Hepatocyte (in vitro differentiated cells): ENCODE data around the gene DYRK2. TPM values are rescaled to one million over a fixed set of nuclear protein-coding genes. Genes with fewer than 3 reads are reported as not detected.

ENCODE experiments used
- DNase-seq: peaks from one replicate; pipeline ENCODE4 v3.0.0-alpha.2; 2016; ENCODE audit warnings: low spot score
- H2AFZ ChIP-seq: fragments of 200-600 bp; sonication (generic); 2 replicates; pipeline ENCODE4 v1.6.0; 2016; ENCODE audit warnings: antibody characterized with exemption, mild to moderate bottlenecking
- H3K27ac ChIP-seq: fragments of 200-600 bp; sonication (generic); 2 replicates; pipeline ENCODE4 v1.5.1; 2016; ENCODE audit warnings: mild to moderate bottlenecking
- H3K27me3 ChIP-seq: fragments of 200-600 bp; sonication (generic); 2 replicates; pipeline ENCODE4 v1.6.1; 2016
- H3K36me3 ChIP-seq: fragments of 200-600 bp; sonication (generic); replicated peaks from 2 replicates; pipeline ENCODE4 v1.5.1; 2016; ENCODE audit warnings: low read depth; ENCODE audit not compliant: insufficient read depth
- H3K4me1 ChIP-seq: fragments of 200-600 bp; sonication (generic); 2 replicates; pipeline ENCODE4 v1.5.1; 2016; ENCODE audit warnings: mild to moderate bottlenecking, moderate library complexity; ENCODE audit not compliant: insufficient read depth
- H3K4me2 ChIP-seq: fragments of 200-600 bp; sonication (generic); 2 replicates; pipeline ENCODE4 v1.6.0; 2016
- H3K4me3 ChIP-seq: fragments of 200-600 bp; sonication (generic); 2 replicates; pipeline ENCODE4 v1.5.1; 2016; ENCODE audit warnings: mild to moderate bottlenecking
- H3K79me2 ChIP-seq: fragments of 200-600 bp; sonication (generic); 2 replicates; pipeline ENCODE4 v1.6.0; 2017; ENCODE audit warnings: mild to moderate bottlenecking
- H3K9me2 ChIP-seq: fragments of 200-600 bp; sonication (generic); replicated peaks from 2 replicates; pipeline ENCODE4 v1.6.0; 2017; ENCODE audit warnings: mild to moderate bottlenecking; ENCODE audit not compliant: insufficient read depth
- H3K9me3 ChIP-seq: fragments of 200-600 bp; sonication (generic); 2 replicates; pipeline ENCODE4 v1.5.1; 2016; ENCODE audit warnings: low read depth, mild to moderate bottlenecking
- H4K20me1 ChIP-seq: fragments of 200-600 bp; sonication (generic); 2 replicates; pipeline ENCODE4 v1.6.0; 2016; ENCODE audit warnings: mild to moderate bottlenecking; ENCODE audit not compliant: insufficient read depth, poor library complexity, severe bottlenecking
- EZH2 ChIP-seq: fragments of 200-600 bp; sonication (generic); IDR thresholded peaks from 2 replicates; pipeline ENCODE4 v1.6.1; 2016; ENCODE audit warnings: antibody characterized with exemption, mild to moderate bottlenecking, borderline replicate concordance
- EZH2phosphoT487 ChIP-seq: fragments of 200-600 bp; sonication (generic); IDR thresholded peaks from one replicate; pipeline ENCODE4 v1.6.1; 2018; ENCODE audit warnings: antibody characterized with exemption, mild to moderate bottlenecking, low read depth, moderate library complexity; ENCODE audit not compliant: unreplicated experiment, severe bottlenecking
- WGBS: methylation state at CpG from one replicate; pipeline ENCODE4 v1.1.6; 2016; ENCODE audit warnings: low lambda C conversion rate; ENCODE audit errors: missing lambda C conversion rate; 5-methylcytosine and 5-hydroxymethylcytosine counted together
- polyA plus RNA-seq: library from polyadenylated mRNA; unstranded; fragments of >200 nt; fragmentation: Nextera tagmentation; extraction: Ambion mirVana; gene quantifications from 2 replicates; pipeline ENCODE4 v1.2.1, GENCODE V29; 2016
- total RNA-seq: library from RNA; depleted of rRNA; stranded (reverse); fragments of >200 nt; gene quantifications from 2 replicates; pipeline ENCODE4 v1.2.3, GENCODE V29; 2014
- TF ChIP-seq, protein P1 (sequence below): fragments of 200-600 bp; sonication (generic); IDR thresholded peaks from 2 replicates; pipeline ENCODE4 v1.5.1; 2016; ENCODE audit warnings: antibody characterized with exemption, mild to moderate bottlenecking; ENCODE audit not compliant: poor library complexity

DYRK2 gene
- total and polyA plus RNA-seq, 2 experiments from 2014 or later, result 18.4 to 39.2 TPM

DNA sequence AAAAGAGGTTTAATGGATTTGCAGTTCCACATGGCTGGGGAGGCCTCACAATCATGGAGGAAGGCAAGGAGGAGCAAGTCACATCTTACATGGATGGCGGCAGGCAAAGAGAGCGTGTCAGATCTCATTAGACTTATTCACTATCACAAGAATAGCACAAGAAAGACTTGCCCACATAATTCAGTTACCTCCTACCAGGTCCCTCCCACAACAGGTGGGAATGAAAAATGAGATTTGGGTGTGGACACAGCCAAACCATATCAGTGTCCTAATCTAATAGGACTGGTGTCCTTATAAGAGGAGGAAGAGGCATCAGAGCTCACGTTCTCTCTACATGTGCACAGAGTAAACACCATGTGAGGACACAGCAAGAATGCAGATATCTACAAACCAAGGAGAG, 25.9 kb downstream of the DYRK2 start:
- H2AFZ ChIP-seq, result no peak overlapping the region
- no peaks in the 10 kb centered on the region for H4K20me1 ChIP-seq

DNA sequence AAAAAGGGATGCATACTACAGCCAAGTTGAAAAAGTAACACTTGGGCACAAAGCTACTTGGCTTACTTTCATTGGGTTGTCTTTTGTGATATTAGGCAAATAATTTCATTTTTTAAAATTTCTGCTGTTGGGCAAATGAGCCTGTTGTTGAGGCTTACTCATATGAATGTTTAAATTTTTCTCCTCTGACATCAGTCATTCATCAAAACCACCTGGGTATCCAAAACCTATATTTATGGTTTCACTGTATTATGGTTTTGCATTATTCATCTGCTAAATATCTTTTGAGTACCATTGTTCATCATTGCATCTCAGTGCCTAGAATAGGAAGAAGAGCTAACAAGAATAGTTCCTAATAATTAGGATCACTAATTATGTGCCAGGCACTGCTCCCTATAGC, 28.1 kb downstream of the DYRK2 start:
- no peak for TF ChIP-seq EZH2phosphoT487
- TF ChIP-seq EZH2, result no peak
- TF ChIP-seq, protein P1, sequence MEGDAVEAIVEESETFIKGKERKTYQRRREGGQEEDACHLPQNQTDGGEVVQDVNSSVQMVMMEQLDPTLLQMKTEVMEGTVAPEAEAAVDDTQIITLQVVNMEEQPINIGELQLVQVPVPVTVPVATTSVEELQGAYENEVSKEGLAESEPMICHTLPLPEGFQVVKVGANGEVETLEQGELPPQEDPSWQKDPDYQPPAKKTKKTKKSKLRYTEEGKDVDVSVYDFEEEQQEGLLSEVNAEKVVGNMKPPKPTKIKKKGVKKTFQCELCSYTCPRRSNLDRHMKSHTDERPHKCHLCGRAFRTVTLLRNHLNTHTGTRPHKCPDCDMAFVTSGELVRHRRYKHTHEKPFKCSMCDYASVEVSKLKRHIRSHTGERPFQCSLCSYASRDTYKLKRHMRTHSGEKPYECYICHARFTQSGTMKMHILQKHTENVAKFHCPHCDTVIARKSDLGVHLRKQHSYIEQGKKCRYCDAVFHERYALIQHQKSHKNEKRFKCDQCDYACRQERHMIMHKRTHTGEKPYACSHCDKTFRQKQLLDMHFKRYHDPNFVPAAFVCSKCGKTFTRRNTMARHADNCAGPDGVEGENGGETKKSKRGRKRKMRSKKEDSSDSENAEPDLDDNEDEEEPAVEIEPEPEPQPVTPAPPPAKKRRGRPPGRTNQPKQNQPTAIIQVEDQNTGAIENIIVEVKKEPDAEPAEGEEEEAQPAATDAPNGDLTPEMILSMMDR, result no peak
- no peak for DNase-seq
- H3K36me3 ChIP-seq, result no peaks in the 10 kb centered on the region
- H3K27me3 ChIP-seq, result no peaks in the 10 kb centered on the region
- H3K4me3 ChIP-seq, result no peak overlapping the region
- no peak overlapping the region for H3K27ac ChIP-seq
- no peaks in the 10 kb centered on the region for H3K9me3 ChIP-seq
- H3K79me2 ChIP-seq, result no peaks in the 10 kb centered on the region
- no peak overlapping the region for H3K4me2 ChIP-seq
- H4K20me1 ChIP-seq, result no peaks in the 10 kb centered on the region
- peaks cover 17% of the 10 kb centered on the region for H3K4me1 ChIP-seq
- H2AFZ ChIP-seq, result no peak overlapping the region
- no peaks in the 10 kb centered on the region for H3K9me2 ChIP-seq

More for the DNA sequence above, 25.9 kb downstream of the DYRK2 start:
- Histone ChIP-seq H3K79me2 (no peaks in the 10 kb centered on the region), H3K4me2 (no peak overlapping the region), H3K27ac (no peak overlapping the region), H3K9me2 (no peaks in the 10 kb centered on the region), H3K27me3 (no peaks in the 10 kb centered on the region), H3K4me1 (peaks cover 21% of the 10 kb centered on the region), H3K4me3 (no peak overlapping the region), H3K36me3 (no peaks in the 10 kb centered on the region), H3K9me3 (no peaks in the 10 kb centered on the region)
- WGBS, result 97% methylated on average over 3 of the region's 3 CpGs
- no peak for TF ChIP-seq EZH2phosphoT487
- TF ChIP-seq, protein P1, result no peak
- DNase-seq, result no peak

DNA sequence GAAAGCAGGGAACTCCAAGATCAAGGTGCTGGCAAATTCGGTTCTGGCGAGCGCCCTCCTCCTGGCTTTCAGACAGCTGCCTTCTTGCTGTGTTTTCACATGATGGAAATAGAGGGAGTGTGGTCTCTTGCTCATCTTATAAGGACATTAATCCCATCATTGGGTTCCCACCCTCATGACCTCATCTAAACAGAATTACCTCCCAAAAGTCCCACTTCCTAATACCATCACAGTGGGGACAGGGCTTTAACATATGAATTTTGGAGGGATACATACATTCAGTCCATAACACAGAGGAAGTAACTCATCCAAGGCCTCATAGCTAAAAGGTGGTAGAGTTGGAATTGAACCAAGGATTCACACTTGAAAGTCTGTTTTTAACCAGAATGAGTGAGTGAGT, 28.6 kb downstream of the DYRK2 start:
- DNase-seq, result no peak
- WGBS, result 96% methylated on average over 3 of the region's 3 CpGs
- H3K27me3 ChIP-seq, result no peaks in the 10 kb centered on the region
- no peaks in the 10 kb centered on the region for H3K36me3 ChIP-seq
- H3K79me2 ChIP-seq, result no peaks in the 10 kb centered on the region
- peaks cover 11% of the 10 kb centered on the region for H3K4me1 ChIP-seq
- H3K9me3 ChIP-seq, result no peaks in the 10 kb centered on the region
- H3K4me3 ChIP-seq, result no peak overlapping the region
- no peak overlapping the region for H3K4me2 ChIP-seq
- H2AFZ ChIP-seq, result no peak overlapping the region
- H4K20me1 ChIP-seq, result no peaks in the 10 kb centered on the region
- TF ChIP-seq, protein P1, result no peak
- TF ChIP-seq EZH2 (no peak), EZH2phosphoT487 (no peak)
- H3K9me2 ChIP-seq, result no peaks in the 10 kb centered on the region
- H3K27ac ChIP-seq, result no peak overlapping the region

DNA sequence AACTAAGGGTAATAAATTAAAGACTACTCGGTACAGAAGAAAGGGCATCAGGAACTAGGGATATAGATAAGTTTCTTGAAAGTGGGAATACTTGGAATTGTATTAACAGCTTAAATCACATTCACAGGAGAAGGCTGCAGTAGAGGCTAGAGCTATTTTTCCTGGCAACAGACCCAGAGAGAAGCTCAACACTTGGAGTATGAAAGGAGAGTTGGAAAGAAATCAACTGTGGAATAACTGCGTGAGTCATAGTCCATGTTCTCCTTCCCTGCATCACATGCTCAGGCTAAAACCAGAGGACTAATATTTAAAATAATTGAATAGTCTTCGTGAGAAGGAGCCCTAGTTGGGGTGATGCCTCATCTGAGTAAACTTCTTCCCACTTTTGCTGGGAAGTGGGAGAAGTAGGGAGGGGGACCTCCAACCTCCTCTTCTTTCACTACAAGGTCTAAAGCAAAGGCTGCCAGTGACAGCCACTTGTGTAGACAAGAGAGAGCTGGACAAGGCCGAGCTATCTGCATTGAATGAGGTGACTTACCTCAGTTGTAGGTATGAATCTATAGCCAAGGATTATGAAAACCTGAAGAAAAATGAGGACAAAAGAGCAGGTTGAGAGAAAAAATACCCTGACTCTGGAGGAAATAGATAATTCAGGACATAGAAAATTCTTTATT, 32.7 kb downstream of the DYRK2 start:
- H3K79me2 ChIP-seq, result no peaks in the 10 kb centered on the region
- no peaks in the 10 kb centered on the region for H3K9me3 ChIP-seq
- WGBS, result 80% methylated on average over 4 of the region's 4 CpGs
- H3K4me1 ChIP-seq, result peaks cover 6% of the 10 kb centered on the region
- no peak overlapping the region for H3K4me2 ChIP-seq
- no peaks in the 10 kb centered on the region for H3K9me2 ChIP-seq
- TF ChIP-seq, protein P1, result no peak
- TF ChIP-seq EZH2phosphoT487 (no peak), EZH2 (no peak)
- H4K20me1 ChIP-seq, result no peaks in the 10 kb centered on the region
- peak overlapping the region; percentile 46 for H3K27ac ChIP-seq
- no peak overlapping the region for H2AFZ ChIP-seq
- no peak overlapping the region for H3K4me3 ChIP-seq
- DNase-seq, result peak; percentile 47
- H3K36me3 ChIP-seq, result no peaks in the 10 kb centered on the region
- no peaks in the 10 kb centered on the region for H3K27me3 ChIP-seq
